Astrocyte (in vitro differentiated cells and primary cell): Measurements from ENCODE around the gene RAB40A. TPM values are rescaled to one million over a fixed set of nuclear protein-coding genes. Genes with fewer than 3 reads are reported as not detected.

Source experiments
- DNase-seq: peaks from one replicate; pipeline ENCODE4 v3.0.0-alpha.2; 2010; ENCODE audit warnings: low read depth
- FAIRE-seq: peaks from 2 replicates; lab custom pipeline; 2011; peaks lifted over from hg19 to GRCh38; lab: Jason Lieb, UNC
- H2AFZ ChIP-seq: 2 replicates; pipeline ENCODE4 v1.6.0; 2012; ENCODE audit warnings: low read depth, low read length, inconsistent platforms
- H3K27ac ChIP-seq: 2 replicates; pipeline ENCODE4 v1.5.1; 2011; ENCODE audit warnings: low read depth, low read length, inconsistent platforms
- H3K27me3 ChIP-seq: 2 replicates; pipeline ENCODE4 v1.6.0; 2011; ENCODE audit warnings: low read length, inconsistent platforms; ENCODE audit not compliant: insufficient read depth
- H3K36me3 ChIP-seq: 2 replicates; pipeline ENCODE4 v1.5.1; 2011; ENCODE audit warnings: low read length, inconsistent platforms; ENCODE audit not compliant: insufficient read depth
- H3K4me1 ChIP-seq: 2 replicates; pipeline ENCODE4 v1.5.1; 2011; ENCODE audit warnings: low read length, inconsistent platforms; ENCODE audit not compliant: insufficient read depth
- H3K4me2 ChIP-seq: 2 replicates; pipeline ENCODE4 v1.6.0; 2012; ENCODE audit warnings: low read length, inconsistent platforms
- H3K4me3 ChIP-seq: 2 replicates; pipeline ENCODE4 v1.5.1; 2011; ENCODE audit warnings: low read depth, mild to moderate bottlenecking, low read length, inconsistent platforms; ENCODE audit not compliant: insufficient read depth
- H3K79me2 ChIP-seq: 2 replicates; pipeline ENCODE4 v1.6.0; 2012; ENCODE audit warnings: mild to moderate bottlenecking, low read length, inconsistent platforms; ENCODE audit not compliant: insufficient read depth
- H3K9ac ChIP-seq: 2 replicates; pipeline ENCODE4 v1.6.0; 2012; ENCODE audit warnings: mild to moderate bottlenecking, low read length, inconsistent platforms
- H3K9me3 ChIP-seq: 2 replicates; pipeline ENCODE4 v1.5.1; 2012; ENCODE audit warnings: low read depth, mild to moderate bottlenecking, low read length, inconsistent platforms; ENCODE audit not compliant: insufficient read depth
- H4K20me1 ChIP-seq: 2 replicates; pipeline ENCODE4 v1.6.0; 2012; ENCODE audit warnings: low read length, inconsistent platforms; ENCODE audit not compliant: insufficient read depth
- H3K27ac Mint-ChIP-seq: one replicate; pipeline ENCODE4 v1.8.0; 2021; ENCODE audit warnings: mild to moderate bottlenecking, mixed read lengths; ENCODE audit not compliant: unreplicated experiment
- H3K27me3 Mint-ChIP-seq: one replicate; pipeline ENCODE4 v1.8.0; 2021; ENCODE audit warnings: low read depth, mixed read lengths; ENCODE audit not compliant: unreplicated experiment
- H3K36me3 Mint-ChIP-seq: one replicate; pipeline ENCODE4 v1.8.0; 2021; ENCODE audit warnings: low read depth, mixed read lengths; ENCODE audit not compliant: unreplicated experiment
- H3K4me1 Mint-ChIP-seq: one replicate; pipeline ENCODE4 v1.8.0; 2021; ENCODE audit warnings: low read depth, mixed read lengths; ENCODE audit not compliant: unreplicated experiment
- H3K4me3 Mint-ChIP-seq: one replicate; pipeline ENCODE4 v1.8.0; 2021; ENCODE audit warnings: mild to moderate bottlenecking, moderate library complexity, mixed read lengths; ENCODE audit not compliant: unreplicated experiment
- H3K9me3 Mint-ChIP-seq: one replicate; pipeline ENCODE4 v1.8.0; 2021; ENCODE audit warnings: mild to moderate bottlenecking, mixed read lengths; ENCODE audit not compliant: unreplicated experiment
- EZH2 ChIP-seq: IDR thresholded peaks from 2 replicates; pipeline ENCODE4 v1.6.1; 2012; ENCODE audit warnings: mild to moderate bottlenecking, low read length, inconsistent platforms; ENCODE audit not compliant: insufficient read depth
- total RNA-seq: library from RNA; stranded (reverse); gene quantifications from 2 replicates; pipeline ENCODE4 v1.2.1, GENCODE V29; 2021
- TF ChIP-seq, protein P1 (sequence below): IDR thresholded peaks from 2 replicates; pipeline ENCODE4 v1.5.1; 2011; ENCODE audit warnings: low read depth, mild to moderate bottlenecking, inconsistent platforms, low read length, moderate library complexity; ENCODE audit not compliant: insufficient read depth

The RAB40A gene
- total RNA-seq, 1 donor from 2014 or later: 0.07 TPM

GRCh38 chrX:103518571-103518970 is 718 bp downstream of the RAB40A start:
- H3K36me3 Mint-ChIP-seq: no peaks in the 10 kb centered on the region
- Histone ChIP-seq H3K4me1 (peaks cover 4% of the 10 kb centered on the region), H3K79me2 (no peaks in the 10 kb centered on the region), H3K27me3 (no peaks in the 10 kb centered on the region), H2AFZ (no peak overlapping the region), H3K36me3 (no peaks in the 10 kb centered on the region), H4K20me1 (no peaks in the 10 kb centered on the region), H3K4me3 (no peak overlapping the region), H3K4me2 (no peak overlapping the region), H3K27ac (no peak overlapping the region), H3K9ac (no peak overlapping the region), H3K9me3 (no peaks in the 10 kb centered on the region)
- TF ChIP-seq, protein P1, sequence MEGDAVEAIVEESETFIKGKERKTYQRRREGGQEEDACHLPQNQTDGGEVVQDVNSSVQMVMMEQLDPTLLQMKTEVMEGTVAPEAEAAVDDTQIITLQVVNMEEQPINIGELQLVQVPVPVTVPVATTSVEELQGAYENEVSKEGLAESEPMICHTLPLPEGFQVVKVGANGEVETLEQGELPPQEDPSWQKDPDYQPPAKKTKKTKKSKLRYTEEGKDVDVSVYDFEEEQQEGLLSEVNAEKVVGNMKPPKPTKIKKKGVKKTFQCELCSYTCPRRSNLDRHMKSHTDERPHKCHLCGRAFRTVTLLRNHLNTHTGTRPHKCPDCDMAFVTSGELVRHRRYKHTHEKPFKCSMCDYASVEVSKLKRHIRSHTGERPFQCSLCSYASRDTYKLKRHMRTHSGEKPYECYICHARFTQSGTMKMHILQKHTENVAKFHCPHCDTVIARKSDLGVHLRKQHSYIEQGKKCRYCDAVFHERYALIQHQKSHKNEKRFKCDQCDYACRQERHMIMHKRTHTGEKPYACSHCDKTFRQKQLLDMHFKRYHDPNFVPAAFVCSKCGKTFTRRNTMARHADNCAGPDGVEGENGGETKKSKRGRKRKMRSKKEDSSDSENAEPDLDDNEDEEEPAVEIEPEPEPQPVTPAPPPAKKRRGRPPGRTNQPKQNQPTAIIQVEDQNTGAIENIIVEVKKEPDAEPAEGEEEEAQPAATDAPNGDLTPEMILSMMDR: no peak
- no peak for TF ChIP-seq EZH2
- DNase-seq (no peak), FAIRE-seq (no peak)
- H3K9me3 Mint-ChIP-seq: no peaks in the 10 kb centered on the region
- no peak overlapping the region for H3K4me3 Mint-ChIP-seq
- peaks cover 10% of the 10 kb centered on the region for H3K4me1 Mint-ChIP-seq
- no peaks in the 10 kb centered on the region for H3K27me3 Mint-ChIP-seq
- H3K27ac Mint-ChIP-seq: no peak overlapping the region

DNA sequence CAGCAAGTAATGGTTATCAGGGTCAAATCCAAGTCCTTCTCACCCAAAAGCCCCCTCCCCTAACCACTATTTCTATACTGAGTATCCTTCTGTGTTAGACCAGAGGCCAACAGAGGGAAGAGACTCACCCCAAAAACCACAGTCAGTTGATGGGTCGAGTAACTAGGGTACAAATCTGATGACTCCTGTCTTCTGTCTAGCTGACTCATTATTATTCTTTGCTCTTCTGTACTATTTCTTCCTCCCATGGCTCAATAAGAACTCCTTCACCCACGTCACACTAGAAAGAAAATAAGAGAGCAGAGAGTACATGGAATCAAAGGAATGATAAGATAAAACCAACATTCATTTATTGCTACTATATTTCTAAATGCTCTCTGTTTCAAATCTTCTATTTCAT is 2.0 kb downstream of the RAB40A start:
- H3K4me1 ChIP-seq: peaks cover 4% of the 10 kb centered on the region
- no peaks in the 10 kb centered on the region for H3K36me3 Mint-ChIP-seq
- H3K9me3 ChIP-seq: no peaks in the 10 kb centered on the region
- H3K36me3 ChIP-seq: no peaks in the 10 kb centered on the region
- peak; percentile 100 for FAIRE-seq
- no peak overlapping the region for H3K4me3 Mint-ChIP-seq
- H2AFZ ChIP-seq: no peak overlapping the region
- peak overlapping the region; percentile 33 for H3K4me2 ChIP-seq
- H3K27ac ChIP-seq: no peak overlapping the region
- H4K20me1 ChIP-seq: no peaks in the 10 kb centered on the region
- H3K4me3 ChIP-seq: no peak overlapping the region
- H3K27me3 ChIP-seq: no peaks in the 10 kb centered on the region
- H3K9me3 Mint-ChIP-seq: no peaks in the 10 kb centered on the region
- H3K79me2 ChIP-seq: no peaks in the 10 kb centered on the region
- DNase-seq: peak; percentile 41
- H3K9ac ChIP-seq: no peak overlapping the region
- TF ChIP-seq, protein P1: no peak
- TF ChIP-seq EZH2: no peak
- H3K4me1 Mint-ChIP-seq: peaks cover 10% of the 10 kb centered on the region
- H3K27me3 Mint-ChIP-seq: no peaks in the 10 kb centered on the region
- no peak overlapping the region for H3K27ac Mint-ChIP-seq

- H3K36me3 ChIP-seq: no peaks in the 10 kb centered on the region
- H3K4me1 ChIP-seq: no peaks in the 10 kb centered on the region
- H3K79me2 ChIP-seq: no peaks in the 10 kb centered on the region
- H2AFZ ChIP-seq: no peak overlapping the region
- FAIRE-seq: peak; percentile 74
- Mint-ChIP-seq H3K27me3 (peaks cover under 1% of the 10 kb centered on the region), H3K4me3 (no peak overlapping the region), H3K36me3 (no peaks in the 10 kb centered on the region), H3K9me3 (no peaks in the 10 kb centered on the region), H3K27ac (no peak overlapping the region), H3K4me1 (peaks cover 10% of the 10 kb centered on the region)
- no peaks in the 10 kb centered on the region for H3K9me3 ChIP-seq
- no peak for DNase-seq
- H4K20me1 ChIP-seq: no peaks in the 10 kb centered on the region
- no peak overlapping the region for H3K27ac ChIP-seq
- H3K4me2 ChIP-seq: no peak overlapping the region
- H3K4me3 ChIP-seq: no peak overlapping the region
- TF ChIP-seq, protein P1: no peak
- TF ChIP-seq EZH2: no peak
- no peak overlapping the region for H3K9ac ChIP-seq
- H3K27me3 ChIP-seq: no peaks in the 10 kb centered on the region
Measured at GRCh38 chrX:103513476-103514108, 5.7 kb downstream of the RAB40A start.
